Measurements from ENCODE around the gene ATF4. TPM values are rescaled to one million over a fixed set of nuclear protein-coding genes. Genes with fewer than 3 reads are reported as not detected.

Gene ATF4
- total RNA-seq, 1 donor from 2014 or later: 303 TPM

DNA sequence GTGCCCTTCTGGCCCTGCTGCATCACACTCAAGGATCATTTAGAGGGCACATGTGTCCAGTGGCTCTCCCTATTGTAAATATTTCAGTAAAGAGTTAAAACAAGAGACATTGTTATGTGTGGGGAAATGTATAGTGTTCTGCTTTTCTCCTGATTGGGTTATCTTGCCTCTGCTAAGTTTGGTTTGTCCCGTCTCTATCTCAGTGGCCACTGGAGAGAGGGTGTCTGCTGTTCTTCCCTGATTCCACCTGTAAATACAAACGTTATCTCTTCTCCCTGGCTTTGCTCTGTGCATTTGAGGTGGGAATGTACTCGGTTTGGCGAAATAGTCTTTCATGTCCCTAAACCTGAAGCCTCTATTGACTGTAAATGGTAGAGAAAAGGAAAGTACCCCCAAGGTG lies 12.0 kb upstream of the ATF4 start:
- intact Hi-C loops (cut with micrococcal nuclease): no loop called here

DNA sequence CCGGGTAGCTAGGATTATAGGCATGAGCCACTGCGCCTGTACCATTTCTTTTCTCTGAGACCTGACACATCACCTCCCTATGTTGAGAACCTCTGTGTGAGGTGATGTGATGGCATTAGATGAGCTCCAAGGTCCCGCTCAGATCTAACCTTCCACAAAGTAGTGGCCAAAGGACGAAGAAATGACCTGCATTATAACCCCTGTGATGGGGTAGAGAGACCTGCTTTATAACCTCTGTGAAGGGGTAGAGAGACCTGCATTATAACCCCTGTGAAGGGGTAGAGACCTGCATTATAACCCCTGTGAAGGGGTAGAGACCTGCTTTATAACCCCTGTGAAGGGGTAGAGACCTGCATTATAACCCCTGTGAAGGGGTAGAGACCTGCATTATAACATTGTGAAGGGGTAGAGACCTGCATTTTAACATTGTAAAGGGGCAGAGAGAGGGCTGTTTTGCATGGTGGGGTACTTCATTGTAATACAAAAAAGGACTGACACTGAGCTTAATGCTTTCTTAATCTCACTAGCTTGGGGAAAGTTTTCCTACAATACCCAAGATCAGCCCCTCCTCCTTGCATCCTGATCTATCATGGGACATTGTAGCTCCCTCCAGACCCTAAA lies 9.7 kb upstream of the ATF4 start:
- intact Hi-C loops (cut with micrococcal nuclease): no loop called here

DNA sequence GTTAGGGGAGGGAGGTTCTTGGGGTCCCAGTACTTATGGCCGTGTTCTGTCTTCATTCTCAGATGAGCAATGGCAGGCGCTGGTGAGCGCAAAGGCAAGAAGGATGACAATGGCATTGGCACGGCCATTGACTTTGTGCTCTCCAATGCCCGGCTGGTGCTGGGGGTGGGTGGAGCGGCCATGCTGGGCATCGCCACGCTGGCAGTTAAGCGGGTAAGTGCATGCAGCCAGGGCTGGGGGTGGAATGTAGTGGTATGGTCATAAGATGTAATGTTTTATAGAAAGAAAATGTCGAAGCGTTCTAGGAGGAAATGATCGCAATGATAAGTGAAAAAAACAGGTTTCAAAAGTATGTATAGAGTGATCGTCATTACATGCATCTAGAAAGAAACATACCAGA lies 9.1 kb upstream of the ATF4 start:
- intact Hi-C loops (cut with micrococcal nuclease): no loop called here

DNA sequence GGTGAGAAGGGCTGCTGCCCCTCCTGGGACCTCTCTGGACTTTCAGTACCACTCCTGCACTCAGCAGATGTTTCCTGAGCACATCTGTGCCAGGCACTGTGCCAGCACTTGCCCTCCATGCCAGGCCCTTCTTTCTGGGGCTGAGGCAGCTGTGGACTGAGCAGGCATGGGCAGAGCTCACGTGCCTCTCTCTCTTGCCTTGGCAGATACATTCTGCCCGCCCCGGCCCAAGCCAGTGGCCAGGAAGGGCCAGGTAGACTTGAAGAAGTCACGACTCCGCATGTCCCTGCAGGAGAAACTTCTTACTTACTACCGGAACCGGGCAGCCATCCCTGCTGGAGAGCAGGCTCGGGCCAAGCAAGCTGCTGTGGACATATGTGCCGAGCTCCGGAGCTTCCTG lies 8.3 kb upstream of the ATF4 start:
- intact Hi-C loops (cut with micrococcal nuclease): no loop called here

DNA sequence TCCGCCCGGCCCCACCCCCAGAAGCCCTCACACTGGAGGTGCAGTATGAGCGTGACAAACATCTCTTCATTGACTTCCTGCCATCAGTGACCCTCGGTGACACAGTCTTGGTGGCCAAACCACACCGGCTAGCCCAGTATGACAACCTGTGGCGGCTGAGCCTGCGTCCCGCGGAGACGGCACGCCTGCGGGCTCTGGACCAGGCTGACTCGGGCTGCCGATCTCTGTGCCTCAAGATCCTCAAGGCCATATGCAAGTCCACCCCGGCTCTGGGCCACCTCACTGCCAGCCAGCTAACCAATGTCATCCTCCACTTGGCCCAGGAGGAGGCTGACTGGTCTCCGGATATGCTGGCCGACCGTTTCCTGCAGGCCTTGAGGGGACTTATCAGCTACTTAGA lies 6.6 kb upstream of the ATF4 start:
- intact Hi-C loops (cut with micrococcal nuclease): loop anchor here (1.0 kb wide), 2 partner anchors 20 to 170 kb away; no protein-coding TSS in a partner anchor

DNA sequence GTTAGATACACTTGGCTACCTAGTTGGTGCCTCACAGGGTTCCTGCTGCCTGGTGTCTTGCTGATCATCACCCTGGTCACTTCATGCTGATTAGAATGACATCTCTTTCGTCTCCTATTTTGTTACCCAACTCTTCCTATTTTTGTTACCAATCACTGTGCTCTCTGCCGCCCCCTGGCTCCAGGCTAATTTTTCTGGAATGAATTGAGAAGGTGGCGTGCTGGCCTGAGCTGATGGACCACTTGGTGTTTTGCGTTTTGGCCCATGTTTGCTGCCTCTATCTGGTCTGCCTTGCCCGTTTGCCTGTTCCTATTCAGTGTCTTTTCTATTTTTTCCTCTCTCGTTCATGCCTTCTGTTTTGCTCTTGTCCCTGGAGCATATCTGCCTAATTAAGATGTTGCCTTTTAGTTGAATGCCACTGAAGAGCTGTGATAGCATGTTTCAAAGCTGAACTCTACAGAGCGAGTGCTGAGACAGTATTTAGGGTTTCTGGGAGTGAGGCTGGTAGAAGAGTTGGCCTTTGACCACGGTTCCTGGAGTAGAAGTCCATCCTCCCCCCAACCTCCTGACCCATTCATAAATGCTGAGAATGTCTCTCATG lies 5.9 kb upstream of the ATF4 start:
- intact Hi-C loops (cut with micrococcal nuclease): loop anchor here (1.0 kb wide), 2 partner anchors 21 to 171 kb away; no protein-coding TSS in a partner anchor

DNA sequence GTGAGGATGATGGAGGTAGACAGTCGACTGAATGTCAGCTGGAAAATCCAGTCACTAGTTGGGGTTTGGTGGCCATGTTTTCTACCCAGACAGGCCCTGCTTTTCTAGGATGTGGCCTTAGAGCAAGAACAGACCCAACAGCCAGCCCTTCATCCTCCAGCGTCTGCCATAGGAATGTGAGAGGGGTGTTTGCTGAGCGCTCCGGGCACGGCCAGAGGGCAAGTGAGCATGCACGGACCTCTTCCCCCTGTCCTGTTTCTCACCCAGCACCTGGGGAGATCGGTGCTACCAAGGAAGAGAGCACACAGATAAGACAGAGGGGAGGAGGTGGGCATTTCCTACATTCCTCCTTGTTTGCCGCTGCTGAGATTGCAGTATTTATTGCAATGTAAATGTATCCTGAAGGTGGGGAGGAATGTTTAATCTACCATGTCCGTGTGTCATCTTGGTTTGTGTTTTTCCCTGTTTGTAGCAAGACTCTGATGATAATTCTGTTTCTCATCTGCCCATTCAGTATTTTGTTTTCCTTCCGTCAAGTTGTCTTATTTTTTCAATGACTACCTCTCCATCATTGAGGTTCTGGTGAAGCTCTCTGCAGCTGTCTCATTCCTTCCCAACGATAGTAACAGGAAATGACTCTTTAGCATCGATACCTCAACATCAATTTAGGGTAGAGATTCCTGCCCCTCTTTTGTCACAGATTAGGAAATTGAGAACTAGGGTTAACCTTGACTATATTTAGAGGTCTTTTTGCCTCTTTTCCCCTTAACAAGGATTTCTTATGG lies 4.9 kb upstream of the ATF4 start:
- intact Hi-C loops (cut with micrococcal nuclease): no loop called here

DNA sequence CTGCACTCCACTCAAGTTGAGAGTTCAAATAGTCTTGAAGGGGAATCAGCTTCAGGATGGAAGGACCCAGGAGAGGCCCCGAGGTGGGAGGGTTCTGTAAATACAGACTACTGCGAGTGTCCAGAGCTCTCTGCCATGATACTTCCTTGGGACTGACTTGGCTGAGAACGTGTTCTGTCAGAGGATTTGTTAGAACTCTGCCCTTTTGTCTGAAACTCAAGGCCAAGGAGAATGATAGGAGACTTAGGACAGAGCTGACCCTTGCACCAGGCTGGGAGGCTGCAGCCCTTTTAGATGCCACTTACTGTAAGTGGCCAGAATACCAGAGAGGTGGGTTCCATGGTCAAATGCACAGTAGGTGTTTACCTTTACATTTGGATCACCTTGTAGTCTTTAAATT lies 2.9 kb upstream of the ATF4 start:
- intact Hi-C loops (cut with micrococcal nuclease): no loop called here

DNA sequence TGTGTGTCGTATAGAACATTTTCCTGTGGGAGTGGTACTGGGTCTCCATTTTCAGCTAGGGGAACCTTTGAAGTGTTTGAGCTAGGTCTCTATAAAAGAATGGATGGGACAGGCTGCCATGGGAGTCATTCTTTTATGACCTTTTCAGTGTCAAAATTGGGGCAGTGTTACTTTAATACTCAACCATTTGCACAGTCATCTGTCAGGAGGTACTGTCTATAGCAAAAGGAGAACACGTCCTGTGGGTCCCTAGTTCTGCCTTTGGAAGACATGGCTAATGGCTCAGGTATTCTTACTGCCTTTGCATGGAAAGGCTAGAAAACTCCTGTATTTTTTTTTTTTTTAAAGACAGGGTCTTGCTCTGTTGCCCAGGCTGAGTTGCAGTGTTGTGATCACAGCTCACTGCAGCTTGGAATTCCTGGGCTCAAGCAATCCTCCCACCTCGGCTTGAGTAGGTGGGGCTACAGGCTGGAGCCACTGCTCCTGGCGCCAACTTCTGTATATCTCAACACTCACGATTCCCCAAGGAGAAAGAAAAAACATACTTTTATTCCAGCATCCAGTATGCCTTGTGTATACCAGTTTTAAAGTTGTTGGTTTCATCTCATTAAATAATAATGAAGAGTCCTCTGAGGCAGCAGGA lies 2.1 kb upstream of the ATF4 start:
- intact Hi-C loops (cut with micrococcal nuclease): no loop called here

DNA sequence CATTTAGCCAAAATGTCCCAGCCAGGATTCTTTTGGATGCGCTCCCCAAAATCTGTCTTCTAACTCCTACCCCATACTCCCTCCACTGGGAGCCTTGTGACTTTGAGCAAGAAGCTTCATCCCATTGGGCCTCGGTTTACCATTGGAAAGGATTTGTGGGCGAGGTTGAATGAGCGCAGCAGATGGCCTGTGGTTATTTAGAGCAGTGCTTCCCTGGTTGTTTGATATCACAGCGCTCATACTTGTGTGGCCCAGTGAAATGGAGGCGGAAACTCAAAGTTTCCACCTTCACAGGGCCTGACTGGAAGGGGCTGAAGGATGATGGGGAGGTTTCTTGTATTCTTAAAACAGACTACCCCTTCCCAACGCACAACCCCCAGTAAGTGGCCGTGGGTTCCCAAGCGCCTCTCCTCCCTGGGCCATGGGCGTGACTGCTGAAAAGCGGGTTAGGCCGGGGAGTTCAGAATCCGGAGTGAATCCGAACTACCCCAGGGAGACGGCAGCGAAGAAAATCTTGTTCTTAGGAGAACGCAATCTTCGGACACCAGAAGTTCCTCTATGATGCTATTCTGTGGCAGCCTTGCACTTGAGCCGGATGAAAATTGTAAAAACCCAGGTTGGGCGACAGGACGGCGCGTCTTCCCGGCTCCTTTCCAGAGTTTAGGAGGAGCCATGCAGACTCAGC lies 1.2 kb upstream of the ATF4 start:
- intact Hi-C loops (cut with micrococcal nuclease): no loop called here

DNA sequence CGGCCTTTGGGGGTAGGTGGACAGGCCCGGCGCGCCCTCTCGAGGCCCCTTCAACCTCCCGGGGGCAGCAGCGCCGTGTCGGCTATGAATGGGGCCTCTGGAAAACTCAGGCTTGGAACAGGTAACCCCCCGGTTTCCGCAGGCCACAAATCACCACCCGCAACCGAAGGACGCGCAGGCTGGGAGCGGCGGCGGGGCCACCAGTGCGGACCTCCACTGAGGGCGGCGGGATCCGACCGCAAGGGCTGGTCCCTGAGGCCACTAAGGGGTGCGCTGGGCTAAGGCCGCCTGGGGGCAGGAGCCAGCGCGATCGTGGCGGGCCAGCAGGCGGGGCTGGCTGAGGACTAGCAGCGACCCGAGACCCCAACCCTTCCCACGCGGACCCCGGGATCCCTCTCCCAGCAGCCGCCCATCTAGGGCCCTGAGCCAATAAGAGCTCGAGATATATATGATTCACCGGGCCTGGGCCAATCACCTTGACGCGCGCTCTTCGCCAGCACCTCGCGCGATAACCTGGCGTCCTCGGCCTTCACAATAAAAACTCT lies 609 bp upstream of the ATF4 start:
- intact Hi-C loops (cut with micrococcal nuclease): loop anchor here (1.0 to 10.0 kb wide), 12 partner anchors 13 to 1925 kb away; partner anchors contain the start of genes CBX6, CBX7, DNAL4 and GTPBP1

DNA sequence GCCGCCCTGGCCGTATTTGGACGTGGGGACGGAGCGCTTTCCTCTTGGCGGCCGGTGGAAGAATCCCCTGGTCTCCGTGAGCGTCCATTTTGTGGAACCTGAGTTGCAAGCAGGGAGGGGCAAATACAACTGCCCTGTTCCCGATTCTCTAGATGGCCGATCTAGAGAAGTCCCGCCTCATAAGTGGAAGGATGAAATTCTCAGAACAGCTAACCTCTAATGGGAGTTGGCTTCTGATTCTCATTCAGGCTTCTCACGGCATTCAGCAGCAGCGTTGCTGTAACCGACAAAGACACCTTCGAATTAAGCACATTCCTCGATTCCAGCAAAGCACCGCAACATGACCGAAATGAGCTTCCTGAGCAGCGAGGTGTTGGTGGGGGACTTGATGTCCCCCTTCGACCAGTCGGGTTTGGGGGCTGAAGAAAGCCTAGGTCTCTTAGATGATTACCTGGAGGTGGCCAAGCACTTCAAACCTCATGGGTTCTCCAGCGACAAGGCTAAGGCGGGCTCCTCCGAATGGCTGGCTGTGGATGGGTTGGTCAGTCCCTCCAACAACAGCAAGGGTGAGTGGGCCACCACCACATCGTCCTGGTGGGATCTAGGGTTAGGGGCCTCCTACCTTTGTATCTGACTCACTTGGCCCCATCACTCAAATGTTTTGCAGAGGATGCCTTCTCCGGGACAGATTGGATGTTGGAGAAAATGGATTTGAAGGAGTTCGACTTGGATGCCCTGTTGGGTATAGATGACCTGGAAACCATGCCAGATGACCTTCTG lies 934 bp downstream of the ATF4 start:
- intact Hi-C loops (cut with micrococcal nuclease): loop anchor here (5.0 to 10.0 kb wide), 3 partner anchors 649 to 1924 kb away; partner anchors contain the start of genes CBX6, GTPBP1 and TOB2

DNA sequence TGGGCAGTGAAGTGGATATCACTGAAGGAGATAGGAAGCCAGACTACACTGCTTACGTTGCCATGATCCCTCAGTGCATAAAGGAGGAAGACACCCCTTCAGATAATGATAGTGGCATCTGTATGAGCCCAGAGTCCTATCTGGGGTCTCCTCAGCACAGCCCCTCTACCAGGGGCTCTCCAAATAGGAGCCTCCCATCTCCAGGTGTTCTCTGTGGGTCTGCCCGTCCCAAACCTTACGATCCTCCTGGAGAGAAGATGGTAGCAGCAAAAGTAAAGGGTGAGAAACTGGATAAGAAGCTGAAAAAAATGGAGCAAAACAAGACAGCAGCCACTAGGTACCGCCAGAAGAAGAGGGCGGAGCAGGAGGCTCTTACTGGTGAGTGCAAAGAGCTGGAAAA lies 1.7 kb downstream of the ATF4 start:
- intact Hi-C loops (cut with micrococcal nuclease): loop anchor here (5.0 to 10.0 kb wide), 3 partner anchors 650 to 1923 kb away; partner anchors contain the start of genes CBX6, GTPBP1 and TOB2

DNA sequence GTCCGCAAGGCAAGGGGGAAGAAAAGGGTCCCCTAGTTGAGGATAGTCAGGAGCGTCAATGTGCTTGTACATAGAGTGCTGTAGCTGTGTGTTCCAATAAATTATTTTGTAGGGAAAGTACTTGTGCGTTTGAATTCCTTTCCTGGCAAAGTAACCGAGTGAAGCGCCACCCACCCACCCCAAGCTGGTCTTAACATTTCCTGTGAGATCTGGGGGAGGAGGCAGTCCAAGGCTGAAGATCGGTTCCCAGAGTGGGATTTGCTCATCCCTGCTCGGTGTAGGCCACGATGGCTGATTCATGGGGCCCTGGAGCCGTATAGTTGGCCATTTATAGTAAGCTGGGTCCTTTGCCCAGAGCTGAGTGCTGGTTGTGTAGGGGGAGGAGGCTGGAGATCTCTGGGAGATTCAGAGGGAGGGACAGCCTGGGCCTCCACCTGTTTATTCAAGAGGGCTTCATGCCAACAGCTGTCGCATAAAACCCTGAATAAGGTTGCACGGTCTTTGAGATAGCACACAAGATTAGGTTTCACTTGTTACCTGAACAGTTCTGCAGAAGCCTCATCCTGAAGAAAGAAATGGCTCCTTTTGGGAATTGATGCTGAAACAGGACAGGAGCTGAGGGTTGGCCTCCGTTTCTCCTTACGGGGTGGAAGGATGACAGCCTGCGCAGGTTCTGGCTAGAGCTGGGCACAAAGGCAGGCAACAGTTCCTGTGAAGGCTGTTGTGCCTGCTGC lies 2.4 kb downstream of the ATF4 start:
- intact Hi-C loops (cut with micrococcal nuclease): loop anchor here (5.0 to 10.0 kb wide), 3 partner anchors 650 to 1922 kb away; partner anchors contain the start of genes CBX6, GTPBP1 and TOB2

DNA sequence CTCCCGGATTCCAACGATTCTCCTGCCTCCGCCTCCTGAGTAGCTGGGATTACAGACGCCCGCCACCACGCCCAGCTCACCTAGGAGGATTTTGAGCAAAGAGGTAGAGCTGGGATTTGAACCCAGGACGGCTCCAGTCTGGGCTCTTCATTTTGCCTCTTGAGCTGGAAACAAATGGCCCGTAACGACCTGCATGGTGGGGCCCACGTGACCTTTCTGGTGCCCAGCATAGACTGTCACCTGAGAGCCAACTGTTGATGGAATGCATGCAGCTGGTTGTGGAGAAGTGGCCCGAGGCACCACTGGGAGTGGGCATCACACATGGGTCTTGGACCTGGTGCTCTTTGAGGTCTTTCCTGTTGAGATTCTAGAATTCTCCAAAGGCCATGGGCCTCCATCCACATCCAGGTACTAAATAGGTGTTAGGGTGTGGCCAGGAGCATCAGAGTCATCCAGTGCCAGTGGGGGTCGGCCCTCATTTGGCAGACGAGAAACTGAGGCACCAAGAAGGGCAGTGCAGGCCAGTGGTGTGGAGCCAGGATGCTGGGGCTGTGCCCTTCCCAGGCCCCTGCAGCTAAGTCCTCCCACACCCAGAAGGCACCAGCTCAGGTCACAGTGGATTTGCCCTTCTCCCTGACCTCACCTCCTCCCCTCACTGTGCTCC lies 3.9 kb downstream of the ATF4 start:
- intact Hi-C loops (cut with micrococcal nuclease): loop anchor here (5.0 to 10.0 kb wide), 3 partner anchors 652 to 1921 kb away; partner anchors contain the start of genes CBX6, GTPBP1 and TOB2

DNA sequence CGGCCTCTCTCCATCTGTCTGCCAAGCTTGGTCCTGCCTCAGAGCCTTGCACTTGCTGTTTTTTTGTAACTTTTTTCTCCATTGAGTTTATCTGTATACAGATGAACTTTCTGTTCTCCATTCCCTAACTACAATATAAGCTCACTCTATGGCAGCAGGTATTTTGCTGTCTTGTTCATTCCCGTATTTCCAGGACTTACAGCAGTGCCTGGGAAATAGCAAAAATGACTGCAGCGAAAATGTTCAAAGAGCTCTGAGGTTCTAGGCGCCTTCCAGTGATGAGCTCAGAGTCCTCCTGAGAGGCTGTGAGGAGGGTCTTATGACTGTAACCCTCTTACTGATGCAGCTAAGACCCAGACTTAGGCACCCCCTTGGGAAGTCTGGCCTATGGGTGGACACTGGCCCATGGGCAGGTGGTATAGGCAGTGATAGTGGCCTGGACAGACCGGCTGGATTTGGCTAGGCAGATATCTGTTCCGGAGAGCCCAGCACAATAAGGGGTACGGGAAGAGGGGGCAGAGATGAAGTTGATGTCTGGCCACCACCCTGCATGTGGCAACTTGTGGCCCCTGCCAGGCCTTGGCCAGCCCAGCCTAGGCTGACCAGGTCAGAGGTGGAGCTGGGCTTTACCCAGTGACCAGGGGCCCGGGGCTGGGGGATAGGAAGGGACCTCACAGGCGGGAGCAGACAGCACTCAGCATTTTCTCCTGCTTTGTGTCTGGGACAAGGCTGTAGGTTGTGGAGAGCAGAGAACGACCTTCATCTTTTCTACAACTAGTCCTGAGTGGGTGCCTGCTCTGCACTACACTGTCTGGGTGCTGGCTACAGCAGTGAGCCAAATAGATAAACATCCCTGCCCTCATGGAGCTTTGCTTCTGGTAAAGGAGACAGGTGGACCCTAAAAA lies 4.6 kb downstream of the ATF4 start:
- intact Hi-C loops (cut with micrococcal nuclease): loop anchor here (5.0 to 10.0 kb wide), 3 partner anchors 653 to 1920 kb away; partner anchors contain the start of genes CBX6, GTPBP1 and TOB2

DNA sequence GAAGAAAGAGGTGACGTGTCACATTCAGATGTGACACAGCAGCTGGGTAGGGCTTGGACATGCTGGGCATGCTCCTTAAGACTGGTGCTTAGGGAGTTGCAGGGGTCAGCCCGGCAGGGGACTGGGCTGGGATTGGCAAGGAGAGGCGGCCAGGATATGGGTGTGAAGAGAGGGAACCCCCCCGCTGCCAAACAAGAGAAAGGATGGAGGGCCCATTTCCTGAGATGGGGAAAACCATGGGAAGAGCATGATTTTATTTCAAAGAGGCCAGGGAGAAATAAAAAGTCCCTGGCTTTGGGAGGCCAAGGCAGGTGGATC lies 5.3 kb downstream of the ATF4 start:
- intact Hi-C loops (cut with micrococcal nuclease): loop anchor here (10.0 kb wide), 1 partner anchor 1919 kb away; the partner anchor contains the start of gene TOB2
